KG1 (cell line): Measurements from ENCODE around the gene BARHL1.

Source experiments
- DNase-seq: peaks from one replicate; lab custom pipeline; 2025; lab: John Stamatoyannopoulos, UW

BARHL1 gene

GRCh38 chr9:132582276-132582785 lies at the start of gene BARHL1:
Gene BARHL1, plus strand, starts transcription at chr9:132582606. Its CDS starts 192 bp downstream, at chr9:132582798.
- no peak for DNase-seq

GRCh38 chr9:132534832-132535231 lies 47.6 kb upstream of the BARHL1 start:
- DNase-seq: no peak

GRCh38 chr9:132536124-132536523 lies 46.3 kb upstream of the BARHL1 start:
- no peak for DNase-seq

- no peak for DNase-seq
Observed at GRCh38 chr9:132537352-132537751, 45.1 kb upstream of the BARHL1 start.

- no peak for DNase-seq
Observed at GRCh38 chr9:132538071-132538470, 44.3 kb upstream of the BARHL1 start.

- no peak for DNase-seq
Observed at GRCh38 chr9:132539096-132539495, 43.3 kb upstream of the BARHL1 start.

GRCh38 chr9:132541051-132541450 lies 41.4 kb upstream of the BARHL1 start:
- DNase-seq: no peak

GRCh38 chr9:132541870-132542830 lies 40.3 kb upstream of the BARHL1 start:
- no peak for DNase-seq

GRCh38 chr9:132543251-132543650 lies 39.2 kb upstream of the BARHL1 start:
- no peak for DNase-seq

GRCh38 chr9:132543960-132544359 lies 38.4 kb upstream of the BARHL1 start:
- DNase-seq: no peak

GRCh38 chr9:132545578-132545977 lies 36.8 kb upstream of the BARHL1 start:
- DNase-seq: no peak

GRCh38 chr9:132546148-132547051 lies 36.0 kb upstream of the BARHL1 start:
- no peak for DNase-seq

- no peak for DNase-seq
Observed at GRCh38 chr9:132547052-132547431, 35.4 kb upstream of the BARHL1 start.

- no peak for DNase-seq
Observed at GRCh38 chr9:132547436-132547835, 35.0 kb upstream of the BARHL1 start.

- no peak for DNase-seq
Observed at GRCh38 chr9:132547976-132548730, 34.3 kb upstream of the BARHL1 start.

- no peak for DNase-seq
Observed at GRCh38 chr9:132548751-132549640, 33.4 kb upstream of the BARHL1 start.

GRCh38 chr9:132551556-132551955 lies 30.9 kb upstream of the BARHL1 start:
- no peak for DNase-seq

- DNase-seq: no peak
Observed at GRCh38 chr9:132552041-132552440, 30.4 kb upstream of the BARHL1 start.

- no peak for DNase-seq
Observed at GRCh38 chr9:132554755-132555154, 27.7 kb upstream of the BARHL1 start.

- no peak for DNase-seq
Observed at GRCh38 chr9:132555528-132555927, 26.9 kb upstream of the BARHL1 start.

GRCh38 chr9:132556235-132556634 lies 26.2 kb upstream of the BARHL1 start:
- DNase-seq: no peak
